ENCODE results near the gene CLEC16A. TPM values are rescaled to one million over a fixed set of nuclear protein-coding genes. Genes with fewer than 3 reads are reported as not detected.

Gene CLEC16A
- total RNA-seq, 1 donor from 2014 or later, result 57.6 TPM

DNA sequence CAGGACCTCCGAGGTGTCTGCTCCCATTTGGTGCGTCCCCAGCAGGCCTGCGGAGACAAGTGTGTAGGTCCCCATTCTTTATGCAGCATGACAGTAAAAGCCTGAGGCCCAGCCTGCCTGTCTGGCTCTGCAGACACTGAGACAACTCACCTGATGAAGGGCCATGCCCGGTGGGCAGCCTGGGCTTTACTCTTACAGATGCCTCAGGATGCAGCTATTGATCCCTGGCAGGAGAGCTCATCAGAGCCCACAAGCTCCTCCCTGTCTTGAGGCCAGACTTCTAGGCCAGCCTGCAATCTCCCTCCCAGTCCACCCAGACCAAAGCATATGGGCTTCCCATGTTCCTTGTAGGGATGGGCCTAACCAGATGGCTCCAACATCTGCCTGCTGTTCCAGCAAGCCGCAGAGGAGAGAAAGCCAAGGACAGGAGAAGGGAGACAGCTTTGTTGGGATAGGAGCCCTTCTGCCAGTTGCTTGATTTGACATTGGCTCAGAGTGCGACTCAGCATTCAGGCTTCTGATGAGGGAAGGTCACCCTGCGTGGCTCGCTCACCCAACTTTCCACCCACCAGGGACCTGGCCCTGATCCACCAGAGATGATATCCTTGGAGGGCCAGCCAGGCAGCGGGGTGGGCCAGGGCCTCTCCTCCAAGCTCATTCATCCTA lies 224.2 kb downstream of the CLEC16A start:
- DNase-seq (no peak), ATAC-seq (ENCODE audit: low read depth) (no peak)
- Mint-ChIP-seq H3K36me3 (ENCODE audit: low read depth) (peaks cover 67% of the 10 kb centered on the region), H3K4me3 (no peak overlapping the region), H3K9me3 (no peaks in the 10 kb centered on the region), H3K27me3 (no peaks in the 10 kb centered on the region), H3K4me1 (peaks cover 9% of the 10 kb centered on the region), H3K27ac (no peak overlapping the region)
- TF ChIP-seq, protein P1, sequence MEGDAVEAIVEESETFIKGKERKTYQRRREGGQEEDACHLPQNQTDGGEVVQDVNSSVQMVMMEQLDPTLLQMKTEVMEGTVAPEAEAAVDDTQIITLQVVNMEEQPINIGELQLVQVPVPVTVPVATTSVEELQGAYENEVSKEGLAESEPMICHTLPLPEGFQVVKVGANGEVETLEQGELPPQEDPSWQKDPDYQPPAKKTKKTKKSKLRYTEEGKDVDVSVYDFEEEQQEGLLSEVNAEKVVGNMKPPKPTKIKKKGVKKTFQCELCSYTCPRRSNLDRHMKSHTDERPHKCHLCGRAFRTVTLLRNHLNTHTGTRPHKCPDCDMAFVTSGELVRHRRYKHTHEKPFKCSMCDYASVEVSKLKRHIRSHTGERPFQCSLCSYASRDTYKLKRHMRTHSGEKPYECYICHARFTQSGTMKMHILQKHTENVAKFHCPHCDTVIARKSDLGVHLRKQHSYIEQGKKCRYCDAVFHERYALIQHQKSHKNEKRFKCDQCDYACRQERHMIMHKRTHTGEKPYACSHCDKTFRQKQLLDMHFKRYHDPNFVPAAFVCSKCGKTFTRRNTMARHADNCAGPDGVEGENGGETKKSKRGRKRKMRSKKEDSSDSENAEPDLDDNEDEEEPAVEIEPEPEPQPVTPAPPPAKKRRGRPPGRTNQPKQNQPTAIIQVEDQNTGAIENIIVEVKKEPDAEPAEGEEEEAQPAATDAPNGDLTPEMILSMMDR (IDR thresholded peaks at IDR 0.05), result no peak
- POLR2A ChIA-PET, result no interaction called here
- CTCF ChIA-PET, result no interaction called here
- intact Hi-C loops (cut with micrococcal nuclease), result no loop called here

GRCh38 chr16:11169641-11170040 lies 225.3 kb downstream of the CLEC16A start:
- Mint-ChIP-seq H3K36me3 (ENCODE audit: low read depth) (peaks cover 75% of the 10 kb centered on the region), H3K9me3 (no peaks in the 10 kb centered on the region), H3K4me1 (peaks cover 13% of the 10 kb centered on the region), H3K4me3 (no peak overlapping the region), H3K27ac (no peak overlapping the region), H3K27me3 (no peaks in the 10 kb centered on the region)
- intact Hi-C loops (cut with micrococcal nuclease), result no loop called here
- POLR2A ChIA-PET, result interaction anchor here (0.9 to 2.1 kb wide), 2 partner anchors 57 to 84 kb away, joined by 3 to 9 read pairs; no protein-coding TSS in a partner anchor
- DNase-seq (no peak), ATAC-seq (ENCODE audit: low read depth) (no peak)
- CTCF ChIA-PET, result interaction anchor here (0.6 kb wide), 1 partner anchor 139 kb away, joined by 3 read pairs; no protein-coding TSS in a partner anchor
- TF ChIP-seq, protein P1 (IDR thresholded peaks at IDR 0.05), result no peak

DNA sequence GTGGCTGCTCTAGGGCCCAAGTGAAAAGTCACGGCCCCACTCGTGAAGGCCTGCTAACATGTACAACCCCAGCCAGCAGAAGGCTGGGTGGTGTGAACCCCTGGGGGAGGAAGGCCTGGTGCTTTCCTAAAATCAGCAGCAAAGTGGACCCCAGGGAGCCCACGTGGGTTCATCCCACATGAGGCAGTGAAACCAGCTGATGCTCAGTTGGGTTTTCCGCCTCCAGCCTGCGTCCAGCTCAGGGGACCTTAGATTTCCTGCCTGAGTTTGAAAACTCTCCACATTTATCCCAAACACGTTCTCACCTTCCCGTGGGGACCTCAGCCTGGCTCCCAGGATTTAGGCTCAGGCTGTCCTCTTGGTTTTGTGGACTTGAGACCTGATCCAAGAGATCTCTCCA lies 225.8 kb downstream of the CLEC16A start:
- ChIA-PET CTCF (no interaction called here), POLR2A (interaction anchor here (0.9 to 2.1 kb wide), 2 partner anchors 57 to 84 kb away, joined by 3 to 9 read pairs; no protein-coding TSS in a partner anchor)
- no peak for DNase-seq
- ATAC-seq (ENCODE audit: low read depth), result no peak
- TF ChIP-seq, protein P1 (IDR thresholded peaks at IDR 0.05), result no peak
- no peak overlapping the region for H3K27ac Mint-ChIP-seq
- intact Hi-C loops (cut with micrococcal nuclease), result no loop called here
- H3K4me3 Mint-ChIP-seq, result no peak overlapping the region
- no peaks in the 10 kb centered on the region for H3K27me3 Mint-ChIP-seq
- H3K9me3 Mint-ChIP-seq, result no peaks in the 10 kb centered on the region
- peaks cover 75% of the 10 kb centered on the region for H3K36me3 Mint-ChIP-seq (ENCODE audit: low read depth)
- peaks cover 19% of the 10 kb centered on the region for H3K4me1 Mint-ChIP-seq

DNA sequence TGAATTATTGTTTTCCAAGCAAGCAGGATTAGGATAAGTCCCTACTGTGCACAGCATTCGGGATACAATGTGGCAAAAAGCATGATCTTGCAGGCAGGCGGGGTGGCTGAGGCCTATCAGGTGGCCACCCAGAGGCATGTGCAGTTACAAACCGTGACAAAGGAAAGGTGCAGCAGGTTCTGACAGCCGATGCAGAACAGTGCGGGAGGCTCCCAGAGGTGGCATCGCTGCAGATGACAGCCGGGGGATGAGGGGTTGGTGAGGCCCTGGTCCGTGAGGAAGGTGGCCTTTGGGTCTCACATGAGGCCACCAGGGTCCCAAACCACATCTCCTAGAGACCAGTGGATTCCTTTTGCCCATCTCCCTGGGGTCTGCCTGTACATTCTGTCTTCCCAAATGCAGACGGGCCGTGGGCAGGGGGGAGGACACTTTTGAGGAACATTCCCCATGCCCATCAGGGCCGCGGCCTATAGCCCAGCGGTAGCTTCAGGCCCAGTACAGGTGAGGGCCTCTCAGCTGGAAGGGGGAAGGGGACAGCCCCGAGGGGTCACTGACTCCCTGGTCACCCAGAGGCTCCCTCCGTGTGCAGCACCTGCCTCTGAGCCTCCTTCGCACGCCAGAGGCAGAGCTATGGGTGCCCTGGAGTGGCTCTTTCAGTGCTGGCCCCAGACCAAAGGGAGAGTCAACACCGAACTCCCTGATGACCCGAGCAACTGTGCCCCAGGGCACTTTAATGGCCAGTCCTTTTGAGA lies 226.5 kb downstream of the CLEC16A start:
- intact Hi-C loops (cut with micrococcal nuclease), result no loop called here
- Mint-ChIP-seq H3K9me3 (no peaks in the 10 kb centered on the region), H3K4me1 (peaks cover 25% of the 10 kb centered on the region), H3K4me3 (no peak overlapping the region), H3K27ac (no peak overlapping the region), H3K27me3 (no peaks in the 10 kb centered on the region), H3K36me3 (ENCODE audit: low read depth) (peaks cover 73% of the 10 kb centered on the region)
- TF ChIP-seq, protein P1 (IDR thresholded peaks at IDR 0.05), result no peak
- ChIA-PET POLR2A (interaction anchor here (0.5 to 2.1 kb wide), 3 partner anchors 83 to 384 kb away, joined by 3 to 9 read pairs (median 3); no protein-coding TSS in a partner anchor), CTCF (interaction anchor here (0.6 kb wide), 1 partner anchor 200 kb away, joined by 3 read pairs; no protein-coding TSS in a partner anchor)
- no peak for DNase-seq
- no peak for ATAC-seq (ENCODE audit: low read depth)

DNA sequence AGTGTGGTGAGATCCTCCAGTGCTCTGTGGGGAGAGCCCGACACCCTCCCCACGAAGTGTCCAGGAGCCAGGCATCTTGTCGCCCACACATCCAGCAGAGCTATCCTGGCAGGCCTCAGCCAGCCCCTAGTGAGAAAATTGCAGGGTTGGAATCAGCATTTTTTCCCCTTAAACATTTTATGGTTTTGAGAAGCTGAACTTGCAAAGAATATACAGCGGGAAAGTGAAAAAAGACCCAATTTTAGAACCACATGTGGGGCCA lies 227.0 kb downstream of the CLEC16A start:
- Mint-ChIP-seq H3K9me3 (no peaks in the 10 kb centered on the region), H3K36me3 (ENCODE audit: low read depth) (peaks cover 72% of the 10 kb centered on the region), H3K4me1 (peaks cover 30% of the 10 kb centered on the region), H3K27me3 (no peaks in the 10 kb centered on the region), H3K27ac (no peak overlapping the region), H3K4me3 (no peak overlapping the region)
- ChIA-PET CTCF (interaction anchor here (0.6 kb wide), 1 partner anchor 201 kb away, joined by 3 read pairs; no protein-coding TSS in a partner anchor), POLR2A (interaction anchor here (0.5 to 2.1 kb wide), 3 partner anchors 83 to 383 kb away, joined by 3 to 9 read pairs (median 3); no protein-coding TSS in a partner anchor)
- no peak for DNase-seq
- intact Hi-C loops (cut with micrococcal nuclease), result no loop called here
- TF ChIP-seq, protein P1 (IDR thresholded peaks at IDR 0.05), result no peak
- ATAC-seq (ENCODE audit: low read depth), result no peak
